ENCODE data around the gene C4A.

DNA sequence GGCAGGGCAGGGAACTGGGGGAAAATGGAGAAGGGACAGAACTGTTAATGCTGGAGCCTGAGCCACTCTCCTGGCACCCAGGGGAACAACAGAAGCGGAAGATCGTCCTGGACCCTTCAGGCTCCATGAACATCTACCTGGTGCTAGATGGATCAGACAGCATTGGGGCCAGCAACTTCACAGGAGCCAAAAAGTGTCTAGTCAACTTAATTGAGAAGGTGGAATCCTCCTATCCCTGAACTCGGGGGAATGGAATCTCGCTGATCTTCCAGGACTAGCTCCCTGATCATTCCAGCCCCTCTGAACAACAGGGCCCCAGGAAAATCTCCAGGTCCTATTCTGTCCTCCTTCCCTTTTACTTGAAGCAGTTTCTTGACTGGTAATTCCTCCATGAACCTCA lies 34.0 kb upstream of the C4A start:
- TF ChIP-seq, protein P1, sequence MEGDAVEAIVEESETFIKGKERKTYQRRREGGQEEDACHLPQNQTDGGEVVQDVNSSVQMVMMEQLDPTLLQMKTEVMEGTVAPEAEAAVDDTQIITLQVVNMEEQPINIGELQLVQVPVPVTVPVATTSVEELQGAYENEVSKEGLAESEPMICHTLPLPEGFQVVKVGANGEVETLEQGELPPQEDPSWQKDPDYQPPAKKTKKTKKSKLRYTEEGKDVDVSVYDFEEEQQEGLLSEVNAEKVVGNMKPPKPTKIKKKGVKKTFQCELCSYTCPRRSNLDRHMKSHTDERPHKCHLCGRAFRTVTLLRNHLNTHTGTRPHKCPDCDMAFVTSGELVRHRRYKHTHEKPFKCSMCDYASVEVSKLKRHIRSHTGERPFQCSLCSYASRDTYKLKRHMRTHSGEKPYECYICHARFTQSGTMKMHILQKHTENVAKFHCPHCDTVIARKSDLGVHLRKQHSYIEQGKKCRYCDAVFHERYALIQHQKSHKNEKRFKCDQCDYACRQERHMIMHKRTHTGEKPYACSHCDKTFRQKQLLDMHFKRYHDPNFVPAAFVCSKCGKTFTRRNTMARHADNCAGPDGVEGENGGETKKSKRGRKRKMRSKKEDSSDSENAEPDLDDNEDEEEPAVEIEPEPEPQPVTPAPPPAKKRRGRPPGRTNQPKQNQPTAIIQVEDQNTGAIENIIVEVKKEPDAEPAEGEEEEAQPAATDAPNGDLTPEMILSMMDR (optimal IDR thresholded peaks at IDR 0.05 in 1 of 3, IDR thresholded peaks at IDR 0.05 in 1 of 3, conservative IDR thresholded peaks at IDR 0.05 in 1 of 3; ENCODE audit: extremely low read depth in 1 of 3, insufficient read depth in 2 of 3, low read length in 3 of 3), result no peak
- TF ChIP-seq EZH2 (IDR thresholded peaks at IDR 0.05; ENCODE audit: low read length), result no peak
